Midbrain (tissue), 1 donor: ENCODE measurements around the gene ZC3H10.
"Not testable (repeated sequence)": the region's sequence is repeated elsewhere in the genome, so short reads cannot be mapped to it uniquely, and the experiment has no call there.

Source experiments
- DNase-seq: peaks from one replicate; lab custom pipeline; 2025; lab: John Stamatoyannopoulos, UW

Gene ZC3H10

GRCh38 chr12:56103066-56103711, 14.9 kb upstream of the ZC3H10 start:
- DNase-seq = no peak

GRCh38 chr12:56103823-56104108, 14.3 kb upstream of the ZC3H10 start:
- no peak for DNase-seq

GRCh38 chr12:56104109-56104814, 13.8 kb upstream of the ZC3H10 start, which contains the start of gene PA2G4:
Gene PA2G4, plus strand, starts transcription at chr12:56104559. Its CDS starts 179 bp downstream, at chr12:56104738.
- DNase-seq = peak; percentile 99

GRCh38 chr12:56104815-56105608, 13.1 kb upstream of the ZC3H10 start:
- DNase-seq = no peak

GRCh38 chr12:56105609-56105902, 12.5 kb upstream of the ZC3H10 start:
- DNase-seq = no peak

- no peak for DNase-seq
These were observed 10.8 kb upstream of the ZC3H10 start for GRCh38 chr12:56107242-56107641.

- DNase-seq = no peak
These were observed 7.5 kb upstream of the ZC3H10 start for GRCh38 chr12:56110571-56110970.

- DNase-seq = no peak
These were observed 4.0 kb upstream of the ZC3H10 start for GRCh38 chr12:56114084-56114483.

GRCh38 chr12:56115329-56115728, 2.7 kb upstream of the ZC3H10 start:
- DNase-seq = no peak

GRCh38 chr12:56116267-56117081, 1.6 kb upstream of the ZC3H10 start, which contains the start of gene RPL41:
Gene RPL41, plus strand, starts transcription at chr12:56116633.
- peak; percentile 97 for DNase-seq

GRCh38 chr12:56117082-56117706, 872 bp upstream of the ZC3H10 start:
- DNase-seq = not testable (repeated sequence)

- no peak for DNase-seq
These were observed 757 bp downstream of the ZC3H10 start for GRCh38 chr12:56118688-56119357.

GRCh38 chr12:56119361-56119796, 1.3 kb downstream of the ZC3H10 start:
- DNase-seq = peak; percentile 77

GRCh38 chr12:56120158-56120846, 2.2 kb downstream of the ZC3H10 start:
- no peak for DNase-seq

- no peak for DNase-seq
These were observed 3.3 kb downstream of the ZC3H10 start for GRCh38 chr12:56121204-56121870.

- no peak for DNase-seq
These were observed 4.6 kb downstream of the ZC3H10 start for GRCh38 chr12:56122637-56123036.

GRCh38 chr12:56124133-56124532, 6.1 kb downstream of the ZC3H10 start:
- no peak for DNase-seq

- no peak for DNase-seq
These were observed 8.7 kb downstream of the ZC3H10 start for GRCh38 chr12:56126732-56127239.

GRCh38 chr12:56127485-56127887, 9.4 kb downstream of the ZC3H10 start:
- DNase-seq = no peak
